Peyer's patch (tissue), 4 donors: ENCODE results near the gene PRR14L. TPM values are rescaled to one million over a fixed set of nuclear protein-coding genes. Genes with fewer than 3 reads are reported as not detected.

ENCODE experiments used
- DNase-seq, 3 donors: peaks; one replicate each; pipeline ENCODE4 v3.0.0-alpha.2; 2017 to 2019
- H3K27ac ChIP-seq, 4 donors: fragments of 200-600 bp; sonication (generic); one replicate each; pipeline ENCODE4 v1.5.1; 2016 to 2019
- H3K27me3 ChIP-seq, 2 donors: fragments of 200-600 bp; sonication (generic); one replicate each; pipeline ENCODE4 v1.5.1; 2019
- H3K36me3 ChIP-seq, 3 donors: fragments of 200-600 bp; sonication (generic); one replicate each; pipeline ENCODE4 v1.5.1; 2016 to 2019
- H3K4me1 ChIP-seq, 4 donors: fragments of 200-600 bp; sonication (generic); one replicate each; pipeline ENCODE4 v1.5.1; 2016 to 2019
- H3K4me3 ChIP-seq, 4 donors: fragments of 200-600 bp; sonication (generic); 1 replicate in 3 of 4; 2 replicates in 1 of 4; pipeline ENCODE4 v1.5.1; 2016 to 2019; ENCODE audit warnings: mild to moderate bottlenecking in 1 of 4
- H3K9me3 ChIP-seq, 4 donors: fragments of 200-600 bp; sonication (generic); one replicate each; pipeline ENCODE4 v1.5.1; 2016 to 2019; ENCODE audit warnings: mild to moderate bottlenecking in 1 of 4
- POLR2A ChIP-seq, 2 donors: fragments of 450-650 bp; IDR thresholded peaks; one replicate each; pipeline ENCODE4 v1.5.1; 2017; ENCODE audit warnings: antibody characterized with exemption in 2 of 2, mild to moderate bottlenecking in 2 of 2, moderate library complexity in 2 of 2
- total RNA-seq, 4 donors: library from RNA; depleted of rRNA; stranded (reverse); fragments of >200 nt; gene quantifications; one replicate each; pipeline ENCODE4 v1.1.0, GENCODE V29; 2016
- TF ChIP-seq, protein P1 (sequence below), 6 experiments: fragments of 450-650 bp in 4 of 6; fragments of 200-600 bp in 2 of 6; sonication (generic) in 1 of 6; IDR thresholded peaks; one replicate each; pipeline ENCODE4 v1.5.1; 2017 to 2019; ENCODE audit warnings: antibody characterized with exemption in 6 of 6, mild to moderate bottlenecking in 3 of 6, moderate library complexity in 1 of 6

PRR14L gene
- total RNA-seq, 4 donors from 2014 or later, result 51.7 to 71.0 (median 58.9) TPM

DNA sequence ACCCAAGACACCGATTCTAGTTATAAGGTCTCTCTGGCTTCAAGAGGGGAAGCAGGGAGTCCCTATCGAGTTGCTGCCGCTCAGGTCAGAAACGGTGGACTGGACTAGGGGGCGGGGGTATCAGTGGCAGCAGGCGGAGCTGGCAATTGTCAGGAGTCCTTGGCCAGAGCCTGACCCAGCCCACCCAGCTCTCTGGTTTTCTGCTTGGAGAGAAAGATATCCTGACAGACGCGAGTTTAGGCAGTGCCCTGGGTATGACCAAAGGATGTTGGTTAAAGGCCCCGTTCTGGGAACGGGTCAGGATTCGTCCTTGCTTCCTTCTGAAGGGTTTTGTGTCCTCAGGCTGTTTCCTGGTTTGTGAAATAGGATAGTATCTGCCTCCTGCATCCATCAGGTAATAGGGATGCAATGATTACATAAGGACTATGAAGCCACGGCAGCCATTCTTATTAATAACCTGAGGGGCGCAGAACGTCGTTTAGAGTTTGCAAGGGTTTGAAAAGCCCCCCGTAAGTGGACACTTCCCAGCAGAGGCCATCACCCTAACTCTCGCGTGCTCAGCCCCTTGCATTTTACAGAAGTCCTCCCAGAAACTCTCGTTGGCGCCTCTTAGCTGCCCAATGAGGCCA lies 3.2 kb upstream of the PRR14L start:
- peak overlapping the region; percentile 72 to 84 (median 80) for H3K4me3 ChIP-seq
- peak in 2 of 3 donors; percentile 54 to 57 for DNase-seq
- H3K27me3 ChIP-seq, result no peaks in the 10 kb centered on the region
- TF ChIP-seq, protein P1, sequence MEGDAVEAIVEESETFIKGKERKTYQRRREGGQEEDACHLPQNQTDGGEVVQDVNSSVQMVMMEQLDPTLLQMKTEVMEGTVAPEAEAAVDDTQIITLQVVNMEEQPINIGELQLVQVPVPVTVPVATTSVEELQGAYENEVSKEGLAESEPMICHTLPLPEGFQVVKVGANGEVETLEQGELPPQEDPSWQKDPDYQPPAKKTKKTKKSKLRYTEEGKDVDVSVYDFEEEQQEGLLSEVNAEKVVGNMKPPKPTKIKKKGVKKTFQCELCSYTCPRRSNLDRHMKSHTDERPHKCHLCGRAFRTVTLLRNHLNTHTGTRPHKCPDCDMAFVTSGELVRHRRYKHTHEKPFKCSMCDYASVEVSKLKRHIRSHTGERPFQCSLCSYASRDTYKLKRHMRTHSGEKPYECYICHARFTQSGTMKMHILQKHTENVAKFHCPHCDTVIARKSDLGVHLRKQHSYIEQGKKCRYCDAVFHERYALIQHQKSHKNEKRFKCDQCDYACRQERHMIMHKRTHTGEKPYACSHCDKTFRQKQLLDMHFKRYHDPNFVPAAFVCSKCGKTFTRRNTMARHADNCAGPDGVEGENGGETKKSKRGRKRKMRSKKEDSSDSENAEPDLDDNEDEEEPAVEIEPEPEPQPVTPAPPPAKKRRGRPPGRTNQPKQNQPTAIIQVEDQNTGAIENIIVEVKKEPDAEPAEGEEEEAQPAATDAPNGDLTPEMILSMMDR (IDR thresholded peaks at IDR 0.05), result no peak
- no peak for TF ChIP-seq POLR2A (IDR thresholded peaks at IDR 0.05)
- peaks cover 3 to 42% (median 10%) of the 10 kb centered on the region in 4 donors for H3K4me1 ChIP-seq
- H3K27ac ChIP-seq, result peak overlapping the region; percentile 87 to 98 (median 96)
- peaks cover 0 to under 1% (median 0%) of the 10 kb centered on the region in 3 donors for H3K36me3 ChIP-seq
- no peaks in the 10 kb centered on the region for H3K9me3 ChIP-seq

DNA sequence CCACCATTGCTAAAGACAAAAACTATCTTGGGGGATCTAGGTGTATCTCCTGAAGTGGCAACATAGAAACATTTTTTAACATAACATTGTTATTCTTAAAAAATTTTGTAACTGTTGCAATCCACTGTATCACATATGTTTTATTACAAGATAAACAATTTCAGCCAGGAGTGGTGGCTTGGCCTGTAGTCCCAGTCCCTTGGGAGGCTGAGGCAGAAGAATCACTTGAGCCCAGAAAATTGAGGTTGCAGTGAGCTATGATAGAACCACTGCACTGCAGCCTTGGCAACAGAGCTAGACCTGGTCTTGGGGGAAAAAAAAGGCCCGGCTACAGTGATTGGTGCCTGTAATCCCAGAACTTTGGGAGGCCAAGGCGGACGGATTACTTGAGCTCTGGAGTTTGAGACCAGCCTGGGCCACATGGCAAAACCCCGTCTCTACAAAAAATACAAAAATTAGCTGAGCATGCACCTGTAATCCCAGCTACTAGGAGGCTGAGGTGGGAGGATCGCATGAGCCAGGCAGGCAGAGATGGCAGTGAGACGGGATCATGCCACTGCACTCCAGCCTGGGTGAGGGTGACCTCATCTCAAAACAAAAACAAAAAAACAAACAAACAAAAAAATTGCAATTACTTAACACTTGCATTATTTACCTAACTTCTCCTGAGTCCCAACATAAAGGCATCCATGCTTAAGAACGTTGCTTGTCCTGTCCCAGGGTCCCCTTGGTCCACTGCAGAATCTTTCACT lies 2.3 kb upstream of the PRR14L start:
- no peak for DNase-seq
- peaks cover 3 to 50% (median 10%) of the 10 kb centered on the region in 4 donors for H3K4me1 ChIP-seq
- peak overlapping the region in 3 of 4 donors; percentile 87 to 97 (median 94) for H3K27ac ChIP-seq
- H3K9me3 ChIP-seq, result no peaks in the 10 kb centered on the region
- no peaks in the 10 kb centered on the region for H3K36me3 ChIP-seq
- no peaks in the 10 kb centered on the region for H3K27me3 ChIP-seq
- H3K4me3 ChIP-seq, result no peak overlapping the region
- TF ChIP-seq, protein P1 (IDR thresholded peaks at IDR 0.05), result no peak
- no peak for TF ChIP-seq POLR2A (IDR thresholded peaks at IDR 0.05)

DNA sequence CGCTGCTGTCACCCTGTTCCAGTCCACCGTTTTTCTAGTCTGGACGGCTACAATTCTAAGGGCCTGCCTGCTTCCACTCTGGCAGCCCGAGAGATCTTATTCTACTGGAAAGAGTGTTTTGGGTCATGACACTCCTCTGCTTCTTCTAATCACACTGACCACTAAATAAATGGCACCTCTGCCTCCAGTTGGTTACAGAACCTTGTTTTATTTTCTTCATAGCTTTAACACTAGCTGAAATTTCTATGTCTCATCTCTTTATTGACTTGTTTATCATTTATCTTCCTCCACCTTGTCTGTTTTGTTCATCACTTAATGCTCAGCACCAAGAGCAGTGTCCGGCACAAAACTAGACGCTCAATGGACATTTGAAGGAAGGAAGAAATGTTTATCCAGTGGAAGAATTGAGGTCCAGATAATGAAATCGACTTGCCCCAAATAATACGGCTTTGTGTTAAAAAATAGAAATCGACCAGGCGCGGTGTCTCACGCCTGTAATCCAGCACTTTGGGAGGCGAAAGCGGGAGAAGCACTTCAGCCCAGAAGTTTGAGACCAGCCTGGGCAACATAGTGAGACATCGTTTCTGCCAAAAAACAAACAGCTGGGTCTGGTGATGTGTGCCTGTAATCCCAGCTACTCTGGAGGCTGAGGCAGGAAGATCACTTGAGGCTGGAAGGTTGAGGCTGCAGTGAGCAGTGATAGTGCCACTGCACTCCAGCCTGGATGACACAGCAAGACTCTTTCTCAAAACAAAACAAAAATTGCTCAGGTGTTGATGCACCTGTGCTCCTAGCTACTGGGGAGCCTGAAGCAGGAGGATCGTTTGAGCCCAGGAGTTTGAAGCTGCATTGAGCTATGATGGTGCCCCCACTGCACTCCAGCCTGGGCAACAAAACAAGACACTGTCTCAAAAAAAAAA lies 693 bp upstream of the PRR14L start:
- Histone ChIP-seq H3K36me3 (no peaks in the 10 kb centered on the region), H3K9me3 (no peaks in the 10 kb centered on the region), H3K4me3 (peak overlapping the region; percentile 80 to 90 (median 83)), H3K27me3 (no peaks in the 10 kb centered on the region), H3K4me1 (peaks cover 3 to 50% (median 10%) of the 10 kb centered on the region in 4 donors), H3K27ac (peak overlapping the region; percentile 83 to 88 (median 85))
- DNase-seq, result no peak
- TF ChIP-seq POLR2A (IDR thresholded peaks at IDR 0.05), result no peak
- TF ChIP-seq, protein P1 (IDR thresholded peaks at IDR 0.05), result no peak

DNA sequence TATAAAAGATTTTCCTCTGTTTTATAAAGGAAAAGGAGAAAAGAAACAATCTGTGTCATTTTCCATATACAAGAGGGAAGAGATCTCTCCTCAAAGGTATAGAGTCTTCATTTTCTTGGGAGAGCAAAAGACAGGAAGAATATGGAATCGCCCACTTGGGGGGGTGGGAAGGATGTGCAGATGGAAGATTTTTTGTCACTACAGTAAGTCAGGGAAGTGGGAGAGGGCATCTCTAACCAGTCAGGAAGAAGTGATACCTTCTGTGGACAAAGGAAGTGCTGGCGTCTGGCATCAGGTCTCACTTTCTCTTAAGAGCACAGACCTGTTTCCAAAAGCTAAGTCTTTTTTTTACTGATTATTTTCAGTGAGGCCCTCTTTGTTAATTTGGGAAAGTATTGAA lies 1.4 kb downstream of the PRR14L start:
- Histone ChIP-seq H3K27ac (no peak overlapping the region), H3K9me3 (no peaks in the 10 kb centered on the region), H3K4me3 (peak overlapping the region in 2 of 4 donors; percentile 85 to 90), H3K36me3 (no peaks in the 10 kb centered on the region), H3K27me3 (no peaks in the 10 kb centered on the region), H3K4me1 (peaks cover 0 to 39% (median 6%) of the 10 kb centered on the region in 4 donors)
- TF ChIP-seq POLR2A (IDR thresholded peaks at IDR 0.05), result no peak
- TF ChIP-seq, protein P1 (IDR thresholded peaks at IDR 0.05), result no peak
- DNase-seq, result peak in 1 of 3 donors; percentile 39

DNA sequence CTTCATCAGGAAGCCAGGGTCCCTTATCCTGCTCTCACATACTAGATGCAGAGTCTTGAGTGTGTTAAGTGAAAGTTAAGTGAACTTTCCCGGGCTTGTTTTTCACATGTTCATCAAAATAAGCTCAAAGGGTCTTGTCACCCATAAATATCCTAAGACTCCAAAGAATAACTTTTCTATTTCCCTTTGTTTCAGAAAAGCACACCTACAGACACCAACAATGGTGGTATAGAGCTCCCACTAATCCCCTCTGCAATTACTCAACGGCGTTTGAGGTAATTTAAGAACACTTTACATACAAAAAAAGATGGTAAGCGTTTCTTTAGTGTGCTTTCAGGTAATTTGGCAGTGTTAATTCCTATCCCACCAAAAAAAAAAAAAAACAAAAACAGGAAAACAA lies 2.5 kb downstream of the PRR14L start:
- H3K36me3 ChIP-seq, result no peaks in the 10 kb centered on the region
- no peak for DNase-seq
- no peaks in the 10 kb centered on the region for H3K9me3 ChIP-seq
- TF ChIP-seq, protein P1 (IDR thresholded peaks at IDR 0.05), result no peak
- TF ChIP-seq POLR2A (IDR thresholded peaks at IDR 0.05), result no peak
- no peaks in the 10 kb centered on the region for H3K27me3 ChIP-seq
- no peak overlapping the region for H3K27ac ChIP-seq
- peaks cover 0 to 28% (median 3%) of the 10 kb centered on the region in 4 donors for H3K4me1 ChIP-seq
- H3K4me3 ChIP-seq, result no peak overlapping the region
